HepG2 (cell line): ENCODE data around the gene TRIM2. TPM values are rescaled to one million over a fixed set of nuclear protein-coding genes. Genes with fewer than 3 reads are reported as not detected.

Experiments
- ATAC-seq: fragments of 200-7000 bp; cut with Tn5 transposase; 3 replicates; pipeline ENCODE4 v1.9.1; 2020; ENCODE audit warnings: mild to moderate bottlenecking, moderate library complexity
- BruUV-seq: library from RNA; stranded (reverse); fragments of 400-500 nt; replicated peaks from 2 replicates; lab custom pipeline; 2021; lab: Mats Ljungman, UMichigan
- CTCF ChIA-PET: fragments of 300-600 bp; formaldehyde crosslinking; extraction: SDS; loops from one replicate; lab custom pipeline; 2021; ENCODE audit warnings: low total read pairs, inconsistent platforms, low intra/inter-chr PET ratio; lab: Yijun Ruan, JAX
- POLR2A ChIA-PET: fragments of 350-600 bp; sonication (Branson Sonifier 250); formaldehyde crosslinking; loops from one replicate; lab custom pipeline; 2020; ENCODE audit warnings: antibody characterized with exemption, inconsistent platforms; lab: Yijun Ruan, JAX
- DNase-seq: peaks from one replicate; pipeline ENCODE4 v3.0.0-alpha.2; 2015; ENCODE audit warnings: low spot score
- FAIRE-seq: peaks from 3 replicates; lab custom pipeline; 2011; peaks lifted over from hg19 to GRCh38; lab: Jason Lieb, UNC
- H2AFZ ChIP-seq: one replicate; pipeline ENCODE4 v1.6.1; 2011; ENCODE audit warnings: low read length, inconsistent platforms
- H3K27ac ChIP-seq: fragments of 300-600 bp; 3 replicates; pipeline ENCODE4 v1.8.0; 2011; ENCODE audit warnings: mixed run types, mild to moderate bottlenecking, mixed read lengths, low read length, inconsistent platforms; ENCODE audit not compliant: insufficient read depth; ENCODE audit errors: extremely low read length
- H3K27me3 ChIP-seq, 2 experiments: fragments of 200-600 bp in 1 of 2; 2 replicates in 1 of 2; 3 replicates in 1 of 2; pipeline versions ENCODE4 v1.6.0 to v1.8.0; 2011; ENCODE audit warnings: low read length in 2 of 2, mild to moderate bottlenecking in 2 of 2, moderate library complexity in 2 of 2, inconsistent platforms in 1 of 2; ENCODE audit not compliant: insufficient read depth in 2 of 2, control insufficient read depth in 1 of 2
- H3K36me3 ChIP-seq, 2 experiments: fragments of 200-600 bp in 1 of 2; replicated peaks in 1 of 2; 2 replicates in 1 of 2; 3 replicates in 1 of 2; pipeline versions ENCODE4 v1.5.1 to v1.8.0; 2011; ENCODE audit warnings: low read length in 2 of 2, inconsistent platforms in 1 of 2; ENCODE audit not compliant: insufficient read depth in 2 of 2, control insufficient read depth in 1 of 2
- H3K4me1 ChIP-seq: 2 replicates; pipeline ENCODE4 v1.5.1; 2012; ENCODE audit warnings: low read length, inconsistent platforms; ENCODE audit not compliant: insufficient read depth
- H3K4me2 ChIP-seq: 2 replicates; pipeline ENCODE4 v1.6.0; 2011; ENCODE audit warnings: low read depth, low read length, inconsistent platforms
- H3K4me3 ChIP-seq, 3 experiments: fragments of 200-600 bp in 1 of 3; sonication (generic), shearing (Covaris generic) in 1 of 3; replicated peaks in 1 of 3; 2 replicates each; pipeline ENCODE4 v1.5.1; 2011 to 2016; ENCODE audit warnings: low read length in 3 of 3, inconsistent platforms in 2 of 3, low read depth in 2 of 3, mild to moderate bottlenecking in 2 of 3, control low read depth in 1 of 3, mixed read lengths in 1 of 3; ENCODE audit not compliant: insufficient read depth in 1 of 3
- H3K79me2 ChIP-seq: one replicate; pipeline ENCODE4 v1.6.1; 2011; ENCODE audit warnings: low read length, inconsistent platforms; ENCODE audit not compliant: insufficient read depth
- H3K9ac ChIP-seq: 2 replicates; pipeline ENCODE4 v1.6.0; 2011; ENCODE audit warnings: mild to moderate bottlenecking, low read depth, low read length, inconsistent platforms; ENCODE audit not compliant: insufficient read depth
- H3K9me3 ChIP-seq: 2 replicates; pipeline ENCODE4 v1.5.1; 2012; ENCODE audit warnings: mild to moderate bottlenecking, low read length
- H4K20me1 ChIP-seq: 2 replicates; pipeline ENCODE4 v1.6.0; 2011; ENCODE audit warnings: inconsistent platforms, mild to moderate bottlenecking, low read length, moderate library complexity; ENCODE audit not compliant: insufficient read depth
- HNF4G ChIP-seq, 2 experiments: sonication (generic) in 1 of 2; formaldehyde crosslinking in 1 of 2; IDR thresholded peaks; 2 replicates each; pipeline versions ENCODE4 v1.4.0 to v1.6.1; 2011 to 2020; ENCODE audit warnings: borderline replicate concordance in 2 of 2, low read depth in 2 of 2, mild to moderate bottlenecking in 2 of 2, low read length in 1 of 2, missing genetic modification reagents in 1 of 2, moderate library complexity in 1 of 2
- PAWR ChIP-seq: sonication (generic); formaldehyde crosslinking; IDR thresholded peaks from 2 replicates; pipeline ENCODE4 v1.4.0; 2020; ENCODE audit warnings: missing genetic modification reagents, mild to moderate bottlenecking, borderline replicate concordance
- SALL1 ChIP-seq: sonication (generic); formaldehyde crosslinking; IDR thresholded peaks from 2 replicates; pipeline ENCODE4 v1.8.0; 2022; ENCODE audit warnings: mild to moderate bottlenecking, missing genetic modification reagents
- SETDB1 ChIP-seq: sonication (generic); formaldehyde crosslinking; IDR thresholded peaks from 2 replicates; pipeline ENCODE4 v1.5.1; 2020; ENCODE audit warnings: missing genetic modification reagents, mild to moderate bottlenecking, borderline replicate concordance
- ZNF629 ChIP-seq: sonication (generic); formaldehyde crosslinking; conservative IDR thresholded peaks from 2 replicates; pipeline ENCODE4 v1.5.0; 2020; ENCODE audit warnings: missing genetic modification reagents
- WGBS: methylation state at CpG from one replicate; pipeline ENCODE4 v1.1.6; 2017; ENCODE audit warnings: low lambda C conversion rate; 5-methylcytosine and 5-hydroxymethylcytosine counted together
- in situ Hi-C: cut with HindIII; loops from 2 replicates; pipeline ENCODE4 v1.10.0; 2017; ENCODE audit warnings: low pct_unique_long_range_greater_than_20kb; ENCODE audit not compliant: extremely low pct_ligation_motif_present
- intact Hi-C: fragments of 100-400 bp; cut with micrococcal nuclease; formaldehyde crosslinking; loops from one replicate; pipeline ENCODE4 v1.10.0; 2022; ENCODE audit not compliant: unreplicated experiment
- polyA plus RNA-seq, 8 experiments: library from polyadenylated mRNA; depleted of rRNA in 3 of 8; stranded (reverse) in 7 of 8; unstranded in 1 of 8; fragments of >200 nt; fragmentation: Illumina TruSeq in 4 of 8; extraction: Trizol in 4 of 8; gene quantifications; 2 replicates each; pipeline versions ENCODE4 v1.2.1 to v1.2.3, GENCODE V29; 2011 to 2016; ENCODE audit warnings: low read depth in 4 of 8, missing spikeins in 1 of 8, mixed read lengths in 1 of 8; ENCODE audit not compliant: insufficient read depth in 1 of 8
- total RNA-seq, 5 experiments: library from RNA; depleted of rRNA; stranded (reverse); fragments of >200 nt; fragmentation: Illumina TruSeq; extraction: Trizol; gene quantifications; 2 replicates each; pipeline ENCODE4 v1.2.3, GENCODE V29; 2016; ENCODE audit warnings: low read depth in 1 of 5
- TF ChIP-seq, protein P1 (sequence below): sonication (generic); formaldehyde crosslinking; IDR thresholded peaks from 2 replicates; pipeline ENCODE4 v1.5.1; 2020; ENCODE audit warnings: missing genetic modification reagents, mild to moderate bottlenecking, borderline replicate concordance
- TF ChIP-seq, protein P2 (sequence below): sonication (generic); formaldehyde crosslinking; IDR thresholded peaks from 2 replicates; pipeline ENCODE4 v1.5.0; 2020; ENCODE audit warnings: missing genetic modification reagents, mild to moderate bottlenecking, borderline replicate concordance

Gene TRIM2
- total and polyA plus RNA-seq, 2 of the 13 experiments (the other 11 are each of a cell fraction or from before 2014, with no cell fraction given) = 2.1 to 4.2 TPM

DNA sequence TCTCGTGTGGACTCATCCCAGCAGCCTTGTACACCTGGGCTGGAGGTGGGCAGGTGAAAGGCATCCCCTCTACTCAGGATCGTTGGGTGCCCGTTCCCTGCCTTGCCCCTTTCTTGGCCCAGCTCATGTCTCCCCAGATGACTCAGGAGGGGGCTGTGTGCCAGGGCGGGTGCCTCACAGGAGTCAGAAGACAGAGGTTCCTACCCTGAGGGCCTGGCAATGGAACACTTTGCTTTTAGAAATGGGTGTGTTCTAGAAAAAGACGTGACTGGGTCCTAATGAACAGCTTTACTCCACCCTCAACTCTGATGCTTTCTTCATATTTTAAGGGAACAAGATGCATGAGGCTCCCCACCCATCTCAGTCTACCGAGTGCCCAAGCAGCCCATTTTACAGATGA lies 22.5 kb upstream of the TRIM2 start:
- H3K9ac ChIP-seq = no peak overlapping the region
- no TSS peak for BruUV-seq
- H3K36me3 ChIP-seq = no peaks in the 10 kb centered on the region
- DNase-seq (no peak), ATAC-seq (no peak), FAIRE-seq (no peak)
- H4K20me1 ChIP-seq = no peaks in the 10 kb centered on the region
- ChIA-PET POLR2A (no interaction called here), CTCF (no interaction called here)
- H3K4me3 ChIP-seq = no peak overlapping the region
- TF ChIP-seq SALL1 (CRISPR knock-in tag) = no peak
- TF ChIP-seq, protein P1, sequence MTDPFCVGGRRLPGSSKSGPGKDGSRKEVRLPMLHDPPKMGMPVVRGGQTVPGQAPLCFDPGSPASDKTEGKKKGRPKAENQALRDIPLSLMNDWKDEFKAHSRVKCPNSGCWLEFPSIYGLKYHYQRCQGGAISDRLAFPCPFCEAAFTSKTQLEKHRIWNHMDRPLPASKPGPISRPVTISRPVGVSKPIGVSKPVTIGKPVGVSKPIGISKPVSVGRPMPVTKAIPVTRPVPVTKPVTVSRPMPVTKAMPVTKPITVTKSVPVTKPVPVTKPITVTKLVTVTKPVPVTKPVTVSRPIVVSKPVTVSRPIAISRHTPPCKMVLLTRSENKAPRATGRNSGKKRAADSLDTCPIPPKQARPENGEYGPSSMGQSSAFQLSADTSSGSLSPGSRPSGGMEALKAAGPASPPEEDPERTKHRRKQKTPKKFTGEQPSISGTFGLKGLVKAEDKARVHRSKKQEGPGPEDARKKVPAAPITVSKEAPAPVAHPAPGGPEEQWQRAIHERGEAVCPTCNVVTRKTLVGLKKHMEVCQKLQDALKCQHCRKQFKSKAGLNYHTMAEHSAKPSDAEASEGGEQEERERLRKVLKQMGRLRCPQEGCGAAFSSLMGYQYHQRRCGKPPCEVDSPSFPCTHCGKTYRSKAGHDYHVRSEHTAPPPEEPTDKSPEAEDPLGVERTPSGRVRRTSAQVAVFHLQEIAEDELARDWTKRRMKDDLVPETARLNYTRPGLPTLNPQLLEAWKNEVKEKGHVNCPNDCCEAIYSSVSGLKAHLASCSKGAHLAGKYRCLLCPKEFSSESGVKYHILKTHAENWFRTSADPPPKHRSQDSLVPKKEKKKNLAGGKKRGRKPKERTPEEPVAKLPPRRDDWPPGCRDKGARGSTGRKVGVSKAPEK (CRISPR knock-in tag) = no peak
- TF ChIP-seq HNF4G (IDR thresholded peaks at IDR 0.05; ENCODE audit: borderline replicate concordance, low read depth, low read length) = no peak
- no peak for TF ChIP-seq HNF4G (CRISPR knock-in tag; IDR thresholded peaks at IDR 0.05; ENCODE audit: borderline replicate concordance, low read depth)
- 0 out of 2 replicates have a peak, but pooled peaks have one; percentile 41 for TF ChIP-seq ZNF629 (CRISPR knock-in tag)
- no peak for TF ChIP-seq PAWR (CRISPR knock-in tag)
- no peak for TF ChIP-seq SETDB1 (CRISPR knock-in tag)
- TF ChIP-seq, protein P2, sequence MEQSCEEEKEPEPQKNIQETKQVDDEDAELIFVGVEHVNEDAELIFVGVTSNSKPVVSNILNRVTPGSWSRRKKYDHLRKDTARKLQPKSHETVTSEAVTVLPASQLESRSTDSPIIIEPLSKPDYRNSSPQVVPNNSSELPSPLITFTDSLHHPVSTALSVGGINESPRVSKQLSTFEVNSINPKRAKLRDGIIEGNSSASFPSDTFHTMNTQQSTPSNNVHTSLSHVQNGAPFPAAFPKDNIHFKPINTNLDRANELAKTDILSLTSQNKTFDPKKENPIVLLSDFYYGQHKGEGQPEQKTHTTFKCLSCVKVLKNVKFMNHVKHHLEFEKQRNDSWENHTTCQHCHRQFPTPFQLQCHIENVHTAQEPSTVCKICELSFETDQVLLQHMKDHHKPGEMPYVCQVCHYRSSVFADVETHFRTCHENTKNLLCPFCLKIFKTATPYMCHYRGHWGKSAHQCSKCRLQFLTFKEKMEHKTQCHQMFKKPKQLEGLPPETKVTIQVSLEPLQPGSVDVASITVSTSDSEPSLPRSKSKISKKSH (CRISPR knock-in tag) = no peak
- no peaks in the 10 kb centered on the region for H3K4me1 ChIP-seq
- H3K79me2 ChIP-seq = no peaks in the 10 kb centered on the region
- no peak overlapping the region for H3K4me2 ChIP-seq
- H3K27me3 ChIP-seq = peaks cover 3 to 18% of the 10 kb centered on the region in 2 experiments
- no peaks in the 10 kb centered on the region for H3K9me3 ChIP-seq
- no peak overlapping the region for H2AFZ ChIP-seq
- in situ Hi-C loops = no loop called here
- intact Hi-C loops = no loop called here
- H3K27ac ChIP-seq = no peak overlapping the region
- 43% methylated on average over 4 of the region's 6 CpGs for WGBS
